Astrocyte (in vitro differentiated cells and primary cell): ENCODE data around the gene CTNND2.

Experiments
- EZH2 ChIP-seq: IDR thresholded peaks from 2 replicates; pipeline ENCODE4 v1.6.1; 2012; ENCODE audit warnings: mild to moderate bottlenecking, low read length, inconsistent platforms; ENCODE audit not compliant: insufficient read depth
- TF ChIP-seq, protein P1 (sequence below): IDR thresholded peaks from 2 replicates; pipeline ENCODE4 v1.5.1; 2011; ENCODE audit warnings: low read depth, mild to moderate bottlenecking, inconsistent platforms, low read length, moderate library complexity; ENCODE audit not compliant: insufficient read depth

DNA sequence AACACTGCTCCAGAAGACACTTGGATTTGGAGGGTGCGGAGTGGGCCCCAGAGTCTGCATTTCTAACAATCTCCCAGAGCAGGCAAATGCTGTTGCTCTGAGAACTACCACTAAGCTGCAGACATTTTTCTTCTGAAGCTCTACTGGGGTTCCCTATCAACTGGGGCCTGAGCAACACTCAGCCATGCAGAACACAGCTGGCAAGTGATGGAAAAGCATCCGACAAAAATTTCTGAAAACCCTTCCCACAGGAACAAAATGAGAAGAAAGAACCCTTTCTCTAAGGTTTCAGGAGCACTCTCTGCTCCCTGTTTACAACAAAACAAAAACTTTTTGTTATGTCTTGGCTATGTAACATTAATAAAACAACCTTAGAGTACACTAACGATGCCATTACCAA, 516.9 kb downstream of the CTNND2 start:
- TF ChIP-seq, protein P1, sequence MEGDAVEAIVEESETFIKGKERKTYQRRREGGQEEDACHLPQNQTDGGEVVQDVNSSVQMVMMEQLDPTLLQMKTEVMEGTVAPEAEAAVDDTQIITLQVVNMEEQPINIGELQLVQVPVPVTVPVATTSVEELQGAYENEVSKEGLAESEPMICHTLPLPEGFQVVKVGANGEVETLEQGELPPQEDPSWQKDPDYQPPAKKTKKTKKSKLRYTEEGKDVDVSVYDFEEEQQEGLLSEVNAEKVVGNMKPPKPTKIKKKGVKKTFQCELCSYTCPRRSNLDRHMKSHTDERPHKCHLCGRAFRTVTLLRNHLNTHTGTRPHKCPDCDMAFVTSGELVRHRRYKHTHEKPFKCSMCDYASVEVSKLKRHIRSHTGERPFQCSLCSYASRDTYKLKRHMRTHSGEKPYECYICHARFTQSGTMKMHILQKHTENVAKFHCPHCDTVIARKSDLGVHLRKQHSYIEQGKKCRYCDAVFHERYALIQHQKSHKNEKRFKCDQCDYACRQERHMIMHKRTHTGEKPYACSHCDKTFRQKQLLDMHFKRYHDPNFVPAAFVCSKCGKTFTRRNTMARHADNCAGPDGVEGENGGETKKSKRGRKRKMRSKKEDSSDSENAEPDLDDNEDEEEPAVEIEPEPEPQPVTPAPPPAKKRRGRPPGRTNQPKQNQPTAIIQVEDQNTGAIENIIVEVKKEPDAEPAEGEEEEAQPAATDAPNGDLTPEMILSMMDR: no peak
- TF ChIP-seq EZH2: no peak
